Muscle of back (tissue), 11 donors: Measurements from ENCODE around the gene RBM11. TPM values are rescaled to one million over a fixed set of nuclear protein-coding genes. Genes with fewer than 3 reads are reported as not detected.

Experiments used
- DNase-seq, 3 donors: peaks; one replicate each; pipeline versions ENCODE4 v3.0.0 to v3.0.0-alpha.2; 2013
- polyA plus RNA-seq, 10 donors: library from polyadenylated mRNA; unstranded; fragments of 120-200 nt; gene quantifications; one replicate each; pipeline ENCODE4 v1.2.1, GENCODE V29; 2013; ENCODE audit not compliant: insufficient read length in 10 of 10

Gene RBM11
- polyA plus RNA-seq, 10 donors = 0.27 to 0.65 (median 0.46) TPM; not detected in 7

DNA sequence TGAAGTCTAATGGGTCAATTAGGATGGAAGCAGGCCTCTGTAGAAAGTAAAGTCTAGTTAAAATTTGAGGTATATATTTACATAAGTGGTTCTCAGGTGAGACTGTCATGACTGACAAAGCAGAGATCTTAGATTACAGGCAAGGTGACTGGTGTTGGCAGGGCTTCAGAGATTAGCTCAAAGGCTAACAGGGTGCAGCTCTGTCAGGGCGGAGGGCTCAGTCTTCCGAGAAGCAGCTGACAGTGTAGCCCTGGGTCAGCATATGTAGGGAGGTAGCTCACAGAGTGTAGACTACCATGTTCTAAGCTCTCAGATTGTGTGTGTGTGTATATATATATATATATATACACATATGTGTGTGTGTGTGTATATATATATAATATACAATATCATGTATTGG lies 54.7 kb downstream of the RBM11 start:
- DNase-seq = no peak

DNA sequence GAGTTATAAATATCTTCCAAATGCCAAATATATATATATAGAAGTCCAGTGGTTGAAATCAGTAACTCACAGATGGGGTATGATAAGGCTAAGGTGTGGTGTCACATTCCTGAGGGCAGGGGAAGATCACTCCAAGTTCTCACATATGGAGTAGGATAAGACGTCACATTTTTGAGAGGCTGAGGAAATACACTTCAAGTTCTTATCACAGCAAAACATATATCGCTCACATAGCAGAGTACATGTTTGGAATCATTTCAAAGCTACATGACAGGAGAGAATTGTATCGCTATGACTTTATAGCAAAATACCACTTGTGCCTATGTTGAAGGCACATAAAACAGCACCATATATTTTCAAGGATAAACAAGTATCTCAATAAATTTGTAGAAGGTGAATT lies 55.1 kb downstream of the RBM11 start:
- no peak for DNase-seq

DNA sequence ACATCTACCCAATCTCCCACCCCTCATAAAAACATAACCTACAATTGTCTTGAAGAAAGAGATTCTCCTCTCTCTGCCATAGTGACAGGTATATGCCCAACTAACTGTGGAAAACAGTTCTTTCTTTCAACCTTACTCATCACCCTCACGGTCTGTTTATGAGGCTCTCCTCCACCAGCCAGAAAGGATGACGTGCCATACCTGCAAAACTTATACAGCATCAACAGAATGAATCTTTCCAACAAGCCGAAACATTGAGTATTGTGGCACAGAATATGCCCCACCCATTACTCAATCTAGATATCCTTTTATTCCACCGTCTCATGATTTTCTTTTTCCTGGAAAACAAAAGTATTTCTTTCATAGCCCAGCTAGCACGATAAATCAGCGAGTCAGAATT lies 55.7 kb downstream of the RBM11 start:
- no peak for DNase-seq

DNA sequence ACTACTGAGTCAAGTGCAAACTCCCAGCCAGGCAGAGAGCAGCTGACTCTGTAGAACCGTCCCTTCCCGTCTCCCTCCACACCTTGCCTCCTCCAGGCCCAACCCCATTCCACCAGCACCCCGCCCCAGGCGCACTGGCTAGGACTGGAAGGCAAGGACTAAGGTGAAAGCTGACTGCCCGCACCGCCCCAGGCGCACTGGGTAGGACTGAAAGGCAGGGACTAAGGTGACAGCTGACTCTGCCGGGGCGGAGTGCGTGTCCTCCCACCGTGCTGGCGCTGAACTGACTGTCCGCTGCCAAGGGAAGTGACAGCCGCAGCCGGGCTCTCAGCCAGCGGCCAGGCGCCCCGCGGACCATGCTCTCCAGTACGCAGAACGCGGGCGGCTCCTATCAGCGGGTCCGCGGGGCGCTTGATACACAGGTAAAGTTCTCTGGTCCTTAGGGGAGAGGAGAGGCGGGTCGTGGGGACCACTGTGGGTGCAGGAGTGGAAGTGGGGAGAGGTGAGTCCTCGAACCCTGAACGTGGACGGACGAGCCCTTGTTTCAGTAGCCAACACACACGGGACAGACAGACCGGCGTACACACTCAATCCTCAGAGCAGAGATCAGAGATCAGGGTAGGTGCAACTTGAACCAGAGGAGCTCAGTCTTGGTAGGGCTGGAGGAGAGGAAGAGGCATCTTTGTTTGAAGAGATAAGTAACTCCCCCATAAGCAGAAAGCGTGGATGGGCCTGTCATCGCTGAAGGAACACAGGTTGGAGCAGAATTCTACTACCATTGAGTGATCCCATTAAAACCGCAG lies 58.0 kb downstream of the RBM11 start:
- DNase-seq = peak; percentile 11 to 56 (median 47)

DNA sequence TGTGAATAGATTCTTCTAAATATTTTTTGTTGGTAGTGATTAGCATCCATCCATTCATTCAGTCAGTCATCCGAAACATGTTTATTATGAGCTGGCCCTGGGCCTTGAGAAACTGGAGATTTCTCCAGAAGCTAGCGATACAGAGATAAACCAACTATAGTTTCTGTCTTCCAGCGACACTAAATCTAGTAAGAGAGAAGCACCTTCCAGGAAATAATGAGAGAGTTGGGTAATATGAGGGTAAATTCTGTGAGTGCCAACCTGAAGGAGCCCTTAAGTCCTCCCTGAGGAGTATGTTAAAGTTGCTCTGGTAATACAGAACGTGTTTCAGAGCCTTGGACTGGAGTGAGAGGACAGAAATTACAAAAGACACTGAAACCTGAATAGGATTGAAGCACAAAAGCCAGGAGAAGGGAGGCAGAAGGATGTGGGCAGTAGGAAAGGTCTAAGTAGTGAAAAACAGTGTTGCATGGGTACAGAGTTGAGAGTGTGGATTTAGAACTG lies 59.8 kb downstream of the RBM11 start:
- no peak for DNase-seq

Other genes starting within 250 kb of the RBM11 start
- under 1 TPM in 8 of 10 donors, not detected in 2; 0.12 to 0.71 (median 0.27) TPM for gene LIPI, start 5.2 kb upstream of the RBM11 start, polyA plus RNA-seq
- 10 to 100 TPM; 27.9 to 39.5 (median 34.3) TPM for gene HSPA13, start 167.0 kb downstream of the RBM11 start, polyA plus RNA-seq